GM18508 (cell line): Measurements from ENCODE around the gene CXCR5.

Source experiments
- ATAC-seq: cut with Tn5 transposase; IDR thresholded peaks from one replicate; pipeline ENCODE4 v1.9.1; 2021; ENCODE audit warnings: moderate number of reproducible peaks; ENCODE audit not compliant: insufficient read depth, unreplicated experiment

Gene CXCR5

GRCh38 chr11:118897721-118898310, 14.1 kb downstream of the CXCR5 start:
- no peak for ATAC-seq

- no peak for ATAC-seq
These were observed 15.0 kb downstream of the CXCR5 start for GRCh38 chr11:118898400-118899295.

- ATAC-seq = no peak
These were observed 15.6 kb downstream of the CXCR5 start for GRCh38 chr11:118899296-118899688.

- no peak for ATAC-seq
These were observed 16.1 kb downstream of the CXCR5 start for GRCh38 chr11:118899706-118900360.

- ATAC-seq = no peak
These were observed 17.1 kb downstream of the CXCR5 start for GRCh38 chr11:118900535-118901384.

- ATAC-seq = no peak
These were observed 18.0 kb downstream of the CXCR5 start for GRCh38 chr11:118901494-118902335.

GRCh38 chr11:118902336-118903203, 18.9 kb downstream of the CXCR5 start:
- no peak for ATAC-seq

GRCh38 chr11:118903204-118904015, 19.7 kb downstream of the CXCR5 start:
- no peak for ATAC-seq

- ATAC-seq = no peak
These were observed 23.7 kb downstream of the CXCR5 start for GRCh38 chr11:118907051-118908042.

- no peak for ATAC-seq
These were observed 24.6 kb downstream of the CXCR5 start for GRCh38 chr11:118908264-118908663.

- no peak for ATAC-seq
These were observed 25.4 kb downstream of the CXCR5 start for GRCh38 chr11:118908901-118909618.

- ATAC-seq = no peak
These were observed 26.1 kb downstream of the CXCR5 start for GRCh38 chr11:118909619-118910308.

GRCh38 chr11:118910309-118911112, 26.8 kb downstream of the CXCR5 start:
- ATAC-seq = no peak

- no peak for ATAC-seq
These were observed 27.6 kb downstream of the CXCR5 start for GRCh38 chr11:118911113-118911879.
